GM13977 (cell line): ENCODE data around the gene AGBL4.

Source experiments
- DNase-seq: peaks from one replicate; pipeline ENCODE4 v3.0.0; 2012; ENCODE audit warnings: low spot score
- in situ Hi-C: fragments of 300-500 bp; cut with MboI; formaldehyde crosslinking; loops from one replicate; pipeline ENCODE4 v1.12.0; 2022; ENCODE audit warnings: low sequenced_read_pairs, low pct_unique_long_range_greater_than_20kb, mixed read lengths, inconsistent platforms; ENCODE audit not compliant: unreplicated experiment
- TF ChIP-seq, protein P1 (sequence below): IDR thresholded peaks from 2 replicates; pipeline ENCODE4 v1.5.1; 2012; ENCODE audit warnings: mild to moderate bottlenecking, control low read depth; ENCODE audit not compliant: insufficient read depth; ENCODE audit errors: extremely low read depth, missing control alignments

Gene AGBL4

DNA sequence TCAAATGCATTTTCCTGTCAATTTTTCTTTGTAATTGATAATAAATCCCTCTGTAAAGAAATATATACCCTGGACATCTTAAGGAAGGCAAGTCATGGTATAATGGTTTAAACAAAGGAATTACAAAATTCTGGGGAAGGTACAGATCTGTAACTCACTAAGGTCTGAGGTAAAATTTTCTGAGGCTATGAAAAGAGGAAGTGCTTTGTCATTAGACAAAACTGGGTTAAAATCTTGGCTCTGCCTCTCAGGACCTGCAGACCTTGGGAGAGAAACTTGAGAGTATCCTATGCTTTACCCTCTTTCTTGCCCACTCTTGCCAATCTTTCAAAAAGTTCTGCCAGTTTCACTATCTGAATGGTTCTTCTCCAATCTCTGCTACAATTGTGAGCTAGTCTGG, 1220.3 kb downstream of the AGBL4 start:
- DNase-seq: no peak
- TF ChIP-seq, protein P1, sequence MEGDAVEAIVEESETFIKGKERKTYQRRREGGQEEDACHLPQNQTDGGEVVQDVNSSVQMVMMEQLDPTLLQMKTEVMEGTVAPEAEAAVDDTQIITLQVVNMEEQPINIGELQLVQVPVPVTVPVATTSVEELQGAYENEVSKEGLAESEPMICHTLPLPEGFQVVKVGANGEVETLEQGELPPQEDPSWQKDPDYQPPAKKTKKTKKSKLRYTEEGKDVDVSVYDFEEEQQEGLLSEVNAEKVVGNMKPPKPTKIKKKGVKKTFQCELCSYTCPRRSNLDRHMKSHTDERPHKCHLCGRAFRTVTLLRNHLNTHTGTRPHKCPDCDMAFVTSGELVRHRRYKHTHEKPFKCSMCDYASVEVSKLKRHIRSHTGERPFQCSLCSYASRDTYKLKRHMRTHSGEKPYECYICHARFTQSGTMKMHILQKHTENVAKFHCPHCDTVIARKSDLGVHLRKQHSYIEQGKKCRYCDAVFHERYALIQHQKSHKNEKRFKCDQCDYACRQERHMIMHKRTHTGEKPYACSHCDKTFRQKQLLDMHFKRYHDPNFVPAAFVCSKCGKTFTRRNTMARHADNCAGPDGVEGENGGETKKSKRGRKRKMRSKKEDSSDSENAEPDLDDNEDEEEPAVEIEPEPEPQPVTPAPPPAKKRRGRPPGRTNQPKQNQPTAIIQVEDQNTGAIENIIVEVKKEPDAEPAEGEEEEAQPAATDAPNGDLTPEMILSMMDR: no peak
- in situ Hi-C loops: no loop called here

DNA sequence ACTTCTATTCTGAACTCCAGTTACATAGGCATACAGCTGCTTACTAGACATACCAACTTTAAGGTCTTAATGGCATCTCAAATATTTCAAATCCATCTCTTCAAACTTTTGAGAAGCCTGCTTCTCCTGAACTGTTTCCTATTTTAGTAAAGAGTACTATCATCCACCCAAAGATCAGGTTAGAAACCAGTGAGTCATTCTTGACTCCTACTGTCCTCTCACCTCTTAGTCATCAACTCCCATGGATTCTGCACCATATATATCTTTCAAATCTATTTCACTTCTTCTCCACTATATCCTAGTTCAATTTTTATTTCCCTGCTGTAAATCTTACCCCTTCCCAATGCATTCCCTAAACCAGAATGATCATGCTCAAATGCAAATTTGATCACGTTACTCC, 1228.9 kb downstream of the AGBL4 start:
- in situ Hi-C loops: no loop called here
- TF ChIP-seq, protein P1: no peak
- DNase-seq: no peak

DNA sequence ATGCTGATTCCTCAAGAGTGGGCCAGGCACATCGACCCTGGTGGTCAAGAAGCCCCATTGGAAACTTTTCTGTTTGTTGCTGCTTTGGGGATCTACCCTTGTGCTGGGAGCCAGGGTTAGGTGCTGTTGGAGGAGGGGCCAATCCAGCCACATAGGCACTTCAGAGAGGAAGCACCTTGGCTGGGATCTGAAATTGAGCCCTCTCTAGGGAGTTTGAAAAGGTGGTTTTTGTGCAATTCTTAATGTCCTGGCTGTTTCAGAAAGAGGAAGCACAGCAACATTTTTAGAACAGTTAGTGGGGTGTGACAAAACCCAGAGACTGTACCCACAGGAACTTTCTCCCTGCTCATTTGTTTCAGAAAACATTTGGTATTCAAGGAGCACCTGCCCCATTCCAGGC, 1229.9 kb downstream of the AGBL4 start:
- in situ Hi-C loops: no loop called here
- TF ChIP-seq, protein P1: no peak
- peak; percentile 19 for DNase-seq

DNA sequence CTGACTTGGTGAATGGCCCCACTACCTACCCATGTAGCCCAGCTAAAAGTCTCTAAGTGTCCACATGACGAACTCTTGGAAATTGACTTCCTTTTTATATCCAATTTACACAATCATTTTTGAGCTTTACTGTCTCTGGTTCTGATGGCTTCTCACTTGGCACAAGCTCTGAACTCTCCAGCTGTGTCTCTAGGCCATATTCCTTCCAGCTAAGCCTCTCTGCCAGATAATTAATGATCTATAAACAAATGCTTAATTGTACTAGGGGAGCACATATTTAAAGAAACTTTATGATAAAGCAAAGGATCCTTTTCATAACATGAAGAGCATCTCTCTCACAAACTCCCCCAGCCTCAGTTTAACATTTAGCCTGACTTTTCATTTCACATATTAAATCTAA, 1230.8 kb downstream of the AGBL4 start:
- TF ChIP-seq, protein P1: no peak
- in situ Hi-C loops: no loop called here
- no peak for DNase-seq

DNA sequence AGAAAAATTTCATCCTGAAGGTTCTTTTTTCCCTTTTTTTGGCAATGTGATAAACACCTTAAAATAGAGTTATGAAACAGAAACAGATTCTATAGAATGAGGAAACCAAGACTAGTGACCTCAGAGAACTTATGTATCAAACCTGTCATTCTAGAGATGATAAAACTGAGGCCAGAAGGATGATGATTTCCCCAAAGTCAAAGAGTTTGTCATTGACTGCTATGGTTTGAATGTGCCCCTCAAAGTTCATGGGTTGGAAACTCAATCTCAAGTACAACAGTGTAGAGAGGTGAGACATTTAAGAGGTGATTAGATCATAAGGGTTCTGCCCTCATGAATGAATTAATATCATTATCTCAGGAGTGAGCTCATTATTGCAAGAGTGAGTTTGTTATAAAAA, 1233.4 kb downstream of the AGBL4 start:
- DNase-seq: peak; percentile 22
- TF ChIP-seq, protein P1: no peak
- in situ Hi-C loops: no loop called here

DNA sequence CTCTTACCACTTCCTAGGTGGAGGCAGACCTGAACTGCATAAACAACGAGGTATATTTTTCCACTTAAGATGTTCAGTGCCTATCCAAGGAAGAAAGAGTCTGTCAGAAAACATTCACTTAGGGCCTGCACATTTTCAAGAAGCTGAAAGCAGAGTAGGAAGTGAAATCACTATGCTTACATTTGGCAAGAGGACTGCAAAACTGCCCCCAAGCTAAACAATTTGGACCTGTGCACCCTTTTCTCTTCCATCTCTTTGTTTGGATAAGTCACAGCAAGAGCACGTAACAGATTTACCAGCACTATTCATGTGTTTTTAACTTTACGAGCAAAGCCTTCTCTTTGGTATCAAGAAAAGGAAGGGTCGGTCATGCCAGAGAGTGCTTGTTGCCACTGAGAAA, 1233.9 kb downstream of the AGBL4 start:
- DNase-seq: no peak
- in situ Hi-C loops: no loop called here
- TF ChIP-seq, protein P1: no peak

DNA sequence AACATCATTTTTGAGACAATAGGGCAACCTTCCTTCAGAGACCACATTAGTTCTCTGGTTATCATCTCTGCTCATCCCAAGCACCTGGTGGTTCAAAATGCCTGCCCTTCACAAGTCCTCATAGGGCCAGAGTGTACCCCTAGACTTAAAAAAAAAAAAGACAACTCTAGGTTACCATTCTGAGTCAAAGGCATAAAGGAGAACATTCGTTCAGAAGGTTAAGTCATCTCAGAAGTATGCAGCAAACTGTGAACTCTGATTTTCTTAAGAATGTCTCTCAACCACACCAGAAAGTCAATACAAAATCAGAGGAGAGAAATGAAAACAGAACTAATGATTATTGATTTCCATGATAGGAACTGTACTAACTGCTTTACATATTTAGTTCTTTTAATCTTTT, 1237.9 kb downstream of the AGBL4 start:
- DNase-seq: no peak
- in situ Hi-C loops: no loop called here
- TF ChIP-seq, protein P1: no peak
